Neural cell (in vitro differentiated cells): Measurements from ENCODE around the gene PDHA2. TPM values are rescaled to one million over a fixed set of nuclear protein-coding genes. Genes with fewer than 3 reads are reported as not detected.

ENCODE experiments used
- H2AFZ ChIP-seq: fragments of 200-600, 300-800 bp; sonication (generic), shearing (Covaris generic); 2 replicates; pipeline ENCODE4 v1.6.0; 2014; ENCODE audit warnings: low read depth, mild to moderate bottlenecking, antibody characterized with exemption, low read length, moderate library complexity
- H3F3A ChIP-seq: fragments of 200-600 bp; shearing (Covaris generic); 2 replicates; pipeline ENCODE4 v1.6.1; 2016; ENCODE audit warnings: mild to moderate bottlenecking, moderate library complexity, mixed read lengths, antibody characterized with exemption, low read length; ENCODE audit not compliant: insufficient read depth, poor library complexity, severe bottlenecking
- H3K27ac ChIP-seq: fragments of 200-600, 300-800 bp; sonication (generic), shearing (Covaris generic); 2 replicates; pipeline ENCODE4 v1.5.1; 2014; ENCODE audit warnings: mild to moderate bottlenecking, low read length, moderate library complexity
- H3K27me3 ChIP-seq: fragments of 300-800, 200-600 bp; sonication (generic), shearing (Covaris generic); 2 replicates; pipeline ENCODE4 v1.6.0; 2014; ENCODE audit warnings: mild to moderate bottlenecking, low read depth, low read length, moderate library complexity; ENCODE audit not compliant: insufficient read depth
- H3K36me3 ChIP-seq: fragments of 300-800, 200-600 bp; sonication (generic), shearing (Covaris generic); 2 replicates; pipeline ENCODE4 v1.5.1; 2014; ENCODE audit warnings: mild to moderate bottlenecking, antibody characterized with exemption, low read length, moderate library complexity; ENCODE audit not compliant: insufficient read depth
- H3K4me2 ChIP-seq: fragments of 300-800, 200-600 bp; sonication (generic), shearing (Covaris generic); 2 replicates; pipeline ENCODE4 v1.6.0; 2014; ENCODE audit warnings: mild to moderate bottlenecking, low read length
- H3K4me3 ChIP-seq: fragments of 300-800, 200-600 bp; sonication (generic), shearing (Covaris generic); 2 replicates; pipeline ENCODE4 v1.5.1; 2014; ENCODE audit warnings: mild to moderate bottlenecking, low read length, moderate library complexity
- H3K79me2 ChIP-seq: fragments of 200-600 bp; shearing (Covaris generic); replicated peaks from 2 replicates; pipeline ENCODE4 v1.6.0; 2014; ENCODE audit warnings: mild to moderate bottlenecking, low read length, moderate library complexity; ENCODE audit not compliant: insufficient read depth
- H3K9ac ChIP-seq: fragments of 300-800, 200-600 bp; sonication (generic), shearing (Covaris generic); 2 replicates; pipeline ENCODE4 v1.6.1; 2016; ENCODE audit warnings: mild to moderate bottlenecking, low read length, mixed read lengths
- H3K9me2 ChIP-seq: fragments of 200-600 bp; shearing (Covaris generic); 2 replicates; pipeline ENCODE4 v1.6.1; 2016; ENCODE audit warnings: mild to moderate bottlenecking, low read length, mixed read lengths; ENCODE audit not compliant: insufficient read depth
- H3K9me3 ChIP-seq: fragments of 200-600, 300-800 bp; sonication (generic), shearing (Covaris generic); 2 replicates; pipeline ENCODE4 v1.6.1; 2016; ENCODE audit warnings: mild to moderate bottlenecking, mixed run types, low read length, moderate library complexity, mixed read lengths
- H4K20me1 ChIP-seq: fragments of 200-600 bp; shearing (Covaris generic); 2 replicates; pipeline ENCODE4 v1.6.1; 2016; ENCODE audit warnings: mild to moderate bottlenecking, mixed run types; ENCODE audit not compliant: insufficient read depth
- EP300 ChIP-seq: fragments of 450-650 bp; conservative IDR thresholded peaks from 2 replicates; pipeline ENCODE4 v1.6.1; 2014; ENCODE audit warnings: antibody characterized with exemption, mild to moderate bottlenecking, moderate library complexity; ENCODE audit not compliant: poor library complexity, severe bottlenecking
- EZH2 ChIP-seq: fragments of 200-600, 300-800 bp; shearing (Covaris generic), sonication (generic); IDR thresholded peaks from 2 replicates; pipeline ENCODE4 v1.6.1; 2014; ENCODE audit warnings: antibody characterized with exemption, low read length, borderline replicate concordance, mild to moderate bottlenecking; ENCODE audit not compliant: insufficient read depth, poor library complexity, severe bottlenecking
- MXI1 ChIP-seq: fragments of 450-650 bp; conservative IDR thresholded peaks from 2 replicates; pipeline ENCODE4 v1.6.1; 2014; ENCODE audit warnings: antibody characterized with exemption, mild to moderate bottlenecking; ENCODE audit not compliant: poor library complexity, severe bottlenecking
- POLR2AphosphoS5 ChIP-seq: IDR thresholded peaks from 2 replicates; pipeline ENCODE4 v1.6.1; 2012
- RAD21 ChIP-seq: fragments of 450-650 bp; conservative IDR thresholded peaks from 2 replicates; pipeline ENCODE4 v1.6.1; 2014; ENCODE audit warnings: antibody characterized with exemption, mild to moderate bottlenecking, moderate library complexity
- SMC3 ChIP-seq: fragments of 450-650 bp; conservative IDR thresholded peaks from 2 replicates; pipeline ENCODE4 v1.6.1; 2014; ENCODE audit warnings: antibody characterized with exemption, mild to moderate bottlenecking, moderate library complexity; ENCODE audit not compliant: poor library complexity
- TAF1 ChIP-seq: IDR thresholded peaks from 2 replicates; pipeline ENCODE4 v1.6.1; 2012; ENCODE audit warnings: low read depth
- polyA plus RNA-seq: library from polyadenylated mRNA; depleted of rRNA; stranded (reverse); fragments of >200 nt; gene quantifications from 2 replicates; pipeline ENCODE4 v1.2.3, GENCODE V29; 2014
- TF ChIP-seq, protein P1 (sequence below): IDR thresholded peaks from 2 replicates; pipeline ENCODE4 v1.6.1; 2012; ENCODE audit warnings: borderline replicate concordance
- TF ChIP-seq, protein P2 (sequence below): fragments of 450-650 bp; IDR thresholded peaks from 2 replicates; pipeline ENCODE4 v1.5.1; 2014; ENCODE audit warnings: antibody characterized with exemption, mild to moderate bottlenecking, moderate library complexity; ENCODE audit not compliant: poor library complexity, severe bottlenecking

Gene PDHA2
- polyA plus RNA-seq, 1 donor from 2014 or later, result not detected

DNA sequence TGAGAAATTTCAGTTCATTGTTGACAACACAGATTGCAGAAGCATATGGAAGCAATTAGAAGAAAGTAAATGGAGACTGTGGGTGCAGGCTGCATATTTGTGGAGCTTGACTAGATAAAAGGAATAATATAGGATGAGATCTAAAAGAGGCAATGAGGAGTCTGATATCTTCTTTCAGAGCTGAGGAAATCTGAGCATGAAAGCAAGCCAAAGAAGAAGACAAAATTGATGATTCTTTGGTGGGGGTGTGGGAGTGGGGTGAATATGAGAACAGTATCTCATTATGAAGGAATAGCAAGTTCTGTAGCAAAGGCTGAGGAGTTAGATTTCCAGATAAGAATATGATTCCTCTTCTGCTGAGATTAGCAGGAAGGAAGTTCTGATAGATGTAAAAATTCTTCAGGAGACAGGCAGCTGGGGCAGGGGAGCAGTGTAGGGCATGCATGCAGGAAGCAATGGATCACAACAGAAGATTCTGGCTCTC, 6.1 kb upstream of the PDHA2 start:
- H3F3A ChIP-seq, result no peaks in the 10 kb centered on the region
- no peak overlapping the region for H2AFZ ChIP-seq
- no peaks in the 10 kb centered on the region for H3K9me3 ChIP-seq
- TF ChIP-seq, protein P1, sequence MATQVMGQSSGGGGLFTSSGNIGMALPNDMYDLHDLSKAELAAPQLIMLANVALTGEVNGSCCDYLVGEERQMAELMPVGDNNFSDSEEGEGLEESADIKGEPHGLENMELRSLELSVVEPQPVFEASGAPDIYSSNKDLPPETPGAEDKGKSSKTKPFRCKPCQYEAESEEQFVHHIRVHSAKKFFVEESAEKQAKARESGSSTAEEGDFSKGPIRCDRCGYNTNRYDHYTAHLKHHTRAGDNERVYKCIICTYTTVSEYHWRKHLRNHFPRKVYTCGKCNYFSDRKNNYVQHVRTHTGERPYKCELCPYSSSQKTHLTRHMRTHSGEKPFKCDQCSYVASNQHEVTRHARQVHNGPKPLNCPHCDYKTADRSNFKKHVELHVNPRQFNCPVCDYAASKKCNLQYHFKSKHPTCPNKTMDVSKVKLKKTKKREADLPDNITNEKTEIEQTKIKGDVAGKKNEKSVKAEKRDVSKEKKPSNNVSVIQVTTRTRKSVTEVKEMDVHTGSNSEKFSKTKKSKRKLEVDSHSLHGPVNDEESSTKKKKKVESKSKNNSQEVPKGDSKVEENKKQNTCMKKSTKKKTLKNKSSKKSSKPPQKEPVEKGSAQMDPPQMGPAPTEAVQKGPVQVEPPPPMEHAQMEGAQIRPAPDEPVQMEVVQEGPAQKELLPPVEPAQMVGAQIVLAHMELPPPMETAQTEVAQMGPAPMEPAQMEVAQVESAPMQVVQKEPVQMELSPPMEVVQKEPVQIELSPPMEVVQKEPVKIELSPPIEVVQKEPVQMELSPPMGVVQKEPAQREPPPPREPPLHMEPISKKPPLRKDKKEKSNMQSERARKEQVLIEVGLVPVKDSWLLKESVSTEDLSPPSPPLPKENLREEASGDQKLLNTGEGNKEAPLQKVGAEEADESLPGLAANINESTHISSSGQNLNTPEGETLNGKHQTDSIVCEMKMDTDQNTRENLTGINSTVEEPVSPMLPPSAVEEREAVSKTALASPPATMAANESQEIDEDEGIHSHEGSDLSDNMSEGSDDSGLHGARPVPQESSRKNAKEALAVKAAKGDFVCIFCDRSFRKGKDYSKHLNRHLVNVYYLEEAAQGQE, result no peak
- TF ChIP-seq POLR2AphosphoS5 (no peak), TAF1 (no peak), MXI1 (no peak), EZH2 (no peak), SMC3 (no peak), RAD21 (no peak), EP300 (no peak)
- TF ChIP-seq, protein P2, sequence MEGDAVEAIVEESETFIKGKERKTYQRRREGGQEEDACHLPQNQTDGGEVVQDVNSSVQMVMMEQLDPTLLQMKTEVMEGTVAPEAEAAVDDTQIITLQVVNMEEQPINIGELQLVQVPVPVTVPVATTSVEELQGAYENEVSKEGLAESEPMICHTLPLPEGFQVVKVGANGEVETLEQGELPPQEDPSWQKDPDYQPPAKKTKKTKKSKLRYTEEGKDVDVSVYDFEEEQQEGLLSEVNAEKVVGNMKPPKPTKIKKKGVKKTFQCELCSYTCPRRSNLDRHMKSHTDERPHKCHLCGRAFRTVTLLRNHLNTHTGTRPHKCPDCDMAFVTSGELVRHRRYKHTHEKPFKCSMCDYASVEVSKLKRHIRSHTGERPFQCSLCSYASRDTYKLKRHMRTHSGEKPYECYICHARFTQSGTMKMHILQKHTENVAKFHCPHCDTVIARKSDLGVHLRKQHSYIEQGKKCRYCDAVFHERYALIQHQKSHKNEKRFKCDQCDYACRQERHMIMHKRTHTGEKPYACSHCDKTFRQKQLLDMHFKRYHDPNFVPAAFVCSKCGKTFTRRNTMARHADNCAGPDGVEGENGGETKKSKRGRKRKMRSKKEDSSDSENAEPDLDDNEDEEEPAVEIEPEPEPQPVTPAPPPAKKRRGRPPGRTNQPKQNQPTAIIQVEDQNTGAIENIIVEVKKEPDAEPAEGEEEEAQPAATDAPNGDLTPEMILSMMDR, result no peak
- no peak overlapping the region for H3K4me2 ChIP-seq
- no peaks in the 10 kb centered on the region for H4K20me1 ChIP-seq
- no peak overlapping the region for H3K4me3 ChIP-seq
- H3K27me3 ChIP-seq, result no peaks in the 10 kb centered on the region
- no peaks in the 10 kb centered on the region for H3K9me2 ChIP-seq
- H3K9ac ChIP-seq, result no peak overlapping the region
- H3K27ac ChIP-seq, result no peak overlapping the region
- no peaks in the 10 kb centered on the region for H3K79me2 ChIP-seq
- H3K36me3 ChIP-seq, result no peaks in the 10 kb centered on the region

DNA sequence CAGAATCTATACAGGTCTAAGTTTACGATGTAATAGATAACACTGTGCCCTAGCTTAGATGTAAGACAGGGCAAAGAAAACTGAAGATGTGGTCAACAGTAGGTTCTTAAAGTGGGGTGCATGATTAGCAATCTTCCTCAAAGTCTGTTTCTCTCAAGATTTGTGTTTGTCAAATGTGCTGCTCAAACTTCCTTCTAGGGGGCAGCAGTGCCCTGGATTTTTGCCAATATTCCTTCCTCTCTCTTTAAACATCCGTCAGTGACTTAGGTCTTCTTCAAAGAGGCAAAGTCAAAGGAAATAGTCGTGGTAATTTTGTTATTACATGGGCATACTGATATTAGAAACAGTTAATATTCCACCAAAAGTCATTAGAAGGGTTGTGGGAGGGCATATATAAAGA, 4.2 kb upstream of the PDHA2 start:
- Histone ChIP-seq H3K9ac (no peak overlapping the region), H3K79me2 (no peaks in the 10 kb centered on the region), H3K4me3 (no peak overlapping the region), H2AFZ (no peak overlapping the region), H3K36me3 (no peaks in the 10 kb centered on the region), H3K9me2 (no peaks in the 10 kb centered on the region), H3K27ac (no peak overlapping the region), H4K20me1 (no peaks in the 10 kb centered on the region), H3K27me3 (no peaks in the 10 kb centered on the region), H3K9me3 (no peaks in the 10 kb centered on the region), H3F3A (no peaks in the 10 kb centered on the region), H3K4me2 (no peak overlapping the region)
- TF ChIP-seq SMC3 (peak; percentile 54), RAD21 (peak; percentile 63), EP300 (no peak)
- TF ChIP-seq, protein P1, result no peak
- TF ChIP-seq, protein P2, result peak; percentile 54
